ENCODE results near the gene GPC2.

The GPC2 gene

DNA sequence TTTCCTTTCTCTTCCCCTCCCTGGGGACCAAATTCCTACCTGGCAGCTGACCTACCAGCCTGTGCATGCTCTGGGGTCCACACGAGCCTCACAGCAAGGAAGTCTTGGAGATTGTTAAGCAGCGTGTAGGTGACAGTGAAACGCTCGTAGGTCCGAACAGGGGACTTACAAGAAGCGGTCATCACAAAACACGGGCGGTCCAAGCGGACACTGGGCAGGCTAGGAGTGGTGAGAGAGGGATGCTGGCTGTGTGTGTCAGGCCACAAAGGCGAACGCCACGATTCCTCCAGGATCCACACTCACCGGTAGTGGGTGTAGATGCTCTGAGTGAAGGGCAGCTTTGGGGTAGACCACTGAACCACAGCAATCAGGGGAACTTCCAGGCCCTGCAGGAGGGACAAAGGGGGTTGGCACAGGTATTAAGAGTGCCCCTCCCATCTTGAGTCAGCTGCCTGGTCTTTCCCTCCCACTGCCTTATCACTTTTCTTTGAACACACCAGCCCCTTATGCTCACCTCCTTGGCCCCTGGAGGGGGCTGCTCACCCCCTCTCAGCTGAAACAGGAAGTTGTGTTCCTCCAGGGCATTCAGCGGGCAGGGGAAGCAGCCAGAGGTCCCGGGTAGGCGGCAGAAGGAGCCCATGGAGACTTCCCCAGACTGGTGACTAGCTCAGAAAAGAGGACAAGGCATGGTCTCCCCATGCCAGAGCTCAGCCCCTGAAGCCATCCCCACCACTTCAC is 20.7 kb downstream of the GPC2 start:
- DNase-seq (ENCODE audit: low read depth), result no peak
- no peak for TF ChIP-seq CTCF (IDR thresholded peaks at IDR 0.05; ENCODE audit: low read length, missing control alignments)
- H3K4me3 ChIP-seq (replicated peaks; ENCODE audit: low read depth, low read length), result no peak overlapping the region

DNA sequence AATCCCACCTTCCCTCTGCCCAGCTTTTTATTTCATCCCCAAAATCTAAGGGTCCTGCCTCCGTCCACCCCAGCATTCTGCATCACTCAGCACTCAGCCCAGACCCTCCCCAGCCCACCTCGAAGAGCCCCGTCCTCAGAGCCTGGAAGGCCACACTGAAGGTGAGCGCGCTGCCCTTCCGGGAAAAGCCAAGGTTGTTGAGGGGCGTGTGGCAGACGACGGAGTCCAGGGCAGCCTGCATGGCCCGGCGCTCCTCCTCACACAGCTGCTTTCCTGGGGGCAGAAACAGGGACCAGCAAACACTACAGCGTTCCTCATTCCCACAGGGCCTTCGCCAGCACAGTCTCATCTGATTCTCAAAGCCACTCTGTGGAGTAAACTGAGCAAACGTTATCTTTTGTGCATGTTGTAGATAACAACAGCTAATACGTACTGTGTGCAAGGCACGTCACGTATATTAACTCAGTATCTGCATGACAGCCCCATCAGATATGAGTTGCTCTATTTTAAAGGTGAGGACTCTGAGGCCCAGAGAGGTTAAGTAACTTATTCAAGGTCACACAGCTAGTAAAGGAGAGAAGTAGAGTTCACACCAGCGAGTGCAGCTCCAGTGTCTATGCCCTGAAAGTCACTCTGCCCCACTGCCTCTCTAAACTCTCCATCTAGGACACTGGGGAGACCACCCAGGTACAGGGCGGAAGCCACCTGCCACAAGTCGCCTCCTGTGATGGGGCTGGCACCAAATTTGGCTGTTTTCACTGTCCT is 21.4 kb downstream of the GPC2 start:
- H3K4me3 ChIP-seq (replicated peaks; ENCODE audit: low read depth, low read length), result no peak overlapping the region
- TF ChIP-seq CTCF (IDR thresholded peaks at IDR 0.05; ENCODE audit: low read length, missing control alignments), result no peak
- no peak for DNase-seq (ENCODE audit: low read depth)

- no peak overlapping the region for H3K4me3 ChIP-seq (replicated peaks; ENCODE audit: low read depth, low read length)
- TF ChIP-seq CTCF (IDR thresholded peaks at IDR 0.05; ENCODE audit: low read length, missing control alignments), result no peak
Measured at GRCh38 chr7:100154651-100155491, 22.3 kb downstream of the GPC2 start.

GRCh38 chr7:100153708-100154535 is 23.3 kb downstream of the GPC2 start:
- no peak for DNase-seq (ENCODE audit: low read depth)
- no peak overlapping the region for H3K4me3 ChIP-seq (replicated peaks; ENCODE audit: low read depth, low read length)
- TF ChIP-seq CTCF (IDR thresholded peaks at IDR 0.05; ENCODE audit: low read length, missing control alignments), result no peak

More at GRCh38 chr7:100154651-100155491, 22.3 kb downstream of the GPC2 start:
- no peak for DNase-seq (ENCODE audit: low read depth)

GRCh38 chr7:100152937-100153666 is 24.1 kb downstream of the GPC2 start:
- no peak for TF ChIP-seq CTCF (IDR thresholded peaks at IDR 0.05; ENCODE audit: low read length, missing control alignments)
- no peak overlapping the region for H3K4me3 ChIP-seq (replicated peaks; ENCODE audit: low read depth, low read length)
- DNase-seq (ENCODE audit: low read depth), result no peak

Data from fibroblast of pulmonary artery (primary cell).